CD4-positive, alpha-beta T cell treated with Interleukin-4 for 4 hours (primary cell): Measurements from ENCODE around the gene CHI3L1.
"Not testable (repeated sequence)": the region's sequence is repeated elsewhere in the genome, so short reads cannot be mapped to it uniquely, and the experiment has no call there.

Experiments
- DNase-seq: peaks from one replicate; pipeline ENCODE4 v3.0.0-alpha.2; 2020

Gene CHI3L1

GRCh38 chr1:203186446-203187303, at the start of gene CHI3L1:
Gene CHI3L1, minus strand, starts transcription at chr1:203186704. Its CDS starts 81 bp downstream, at chr1:203186623.
- no peak for DNase-seq

GRCh38 chr1:203234901-203235300, 48.4 kb upstream of the CHI3L1 start:
- not testable (repeated sequence) for DNase-seq

GRCh38 chr1:203229471-203230135, 43.1 kb upstream of the CHI3L1 start, which contains the start of gene CHIT1:
Gene CHIT1, minus strand, starts transcription at chr1:203229673. Its CDS starts 37 bp downstream, at chr1:203229636.
- no peak for DNase-seq

- DNase-seq: no peak
These were observed 42.2 kb upstream of the CHI3L1 start for GRCh38 chr1:203228670-203229069.

- no peak for DNase-seq
These were observed 41.0 kb upstream of the CHI3L1 start for GRCh38 chr1:203227371-203228083.

GRCh38 chr1:203225071-203225470, 38.6 kb upstream of the CHI3L1 start:
- DNase-seq: no peak

- DNase-seq: no peak
These were observed 36.7 kb upstream of the CHI3L1 start for GRCh38 chr1:203223012-203223775.

- DNase-seq: no peak
These were observed 33.4 kb upstream of the CHI3L1 start for GRCh38 chr1:203219934-203220333.

GRCh38 chr1:203219171-203219570, 32.7 kb upstream of the CHI3L1 start:
- DNase-seq: no peak

GRCh38 chr1:203217668-203218067, 31.2 kb upstream of the CHI3L1 start:
- no peak for DNase-seq

- no peak for DNase-seq
These were observed 30.7 kb upstream of the CHI3L1 start for GRCh38 chr1:203217139-203217655.

- peak; percentile 73 for DNase-seq
These were observed 30.0 kb upstream of the CHI3L1 start for GRCh38 chr1:203216274-203217138.

- no peak for DNase-seq
These were observed 29.1 kb upstream of the CHI3L1 start for GRCh38 chr1:203215573-203215972.

- DNase-seq: no peak
These were observed 28.4 kb upstream of the CHI3L1 start for GRCh38 chr1:203214871-203215270.

- no peak for DNase-seq
These were observed 26.6 kb upstream of the CHI3L1 start for GRCh38 chr1:203213126-203213525.

GRCh38 chr1:203211812-203212211, 25.3 kb upstream of the CHI3L1 start:
- no peak for DNase-seq

- DNase-seq: no peak
These were observed 24.5 kb upstream of the CHI3L1 start for GRCh38 chr1:203210988-203211387.

- no peak for DNase-seq
These were observed 23.8 kb upstream of the CHI3L1 start for GRCh38 chr1:203210350-203210749.

- DNase-seq: no peak
These were observed 21.7 kb upstream of the CHI3L1 start for GRCh38 chr1:203208181-203208580.

- DNase-seq: no peak
These were observed 21.2 kb upstream of the CHI3L1 start for GRCh38 chr1:203207751-203208150.

- no peak for DNase-seq
These were observed 19.7 kb upstream of the CHI3L1 start for GRCh38 chr1:203206129-203206687.
